RWPE2 (cell line): ENCODE data around the gene EMX1.
A peak's percentile ranks its signal among the peaks of the same experiment; 100 is the strongest.

Experiments used
- ATAC-seq: fragments of 200-7000 bp; cut with Tn5 transposase; 3 replicates; pipeline ENCODE4 v1.9.1; 2021; ENCODE audit warnings: low read depth
- DNase-seq: peaks from one replicate; pipeline ENCODE4 v3.0.0-alpha.2; 2020; ENCODE audit warnings: low spot score
- H3K27ac ChIP-seq: fragments of 450-650 bp; 2 replicates; pipeline ENCODE4 v1.5.1; 2017; ENCODE audit warnings: mild to moderate bottlenecking; ENCODE audit not compliant: poor library complexity, severe bottlenecking
- H3K27me3 ChIP-seq: fragments of 250-450 bp; sonication (Bioruptor Pico); 2 replicates; pipeline ENCODE4 v1.5.1; 2021; ENCODE audit warnings: mild to moderate bottlenecking, moderate library complexity; ENCODE audit not compliant: insufficient read depth, poor library complexity, severe bottlenecking
- H3K36me3 ChIP-seq: fragments of 250-450 bp; sonication (Bioruptor Pico); 2 replicates; pipeline ENCODE4 v1.5.1; 2020; ENCODE audit warnings: low read depth, mild to moderate bottlenecking, moderate library complexity
- H3K4me1 ChIP-seq: fragments of 250-450 bp; sonication (Bioruptor Pico); 2 replicates; pipeline ENCODE4 v1.5.1; 2021; ENCODE audit warnings: mild to moderate bottlenecking, moderate library complexity; ENCODE audit not compliant: insufficient read depth, poor library complexity, severe bottlenecking
- H3K4me3 ChIP-seq: fragments of 250-450 bp; sonication (Bioruptor Pico); 2 replicates; pipeline ENCODE4 v1.5.1; 2021; ENCODE audit warnings: mild to moderate bottlenecking, moderate library complexity; ENCODE audit not compliant: severe bottlenecking
- H3K9me3 ChIP-seq: fragments of 250-450 bp; sonication (Bioruptor Pico); 2 replicates; pipeline ENCODE4 v1.5.1; 2021; ENCODE audit warnings: mild to moderate bottlenecking, moderate library complexity; ENCODE audit not compliant: severe bottlenecking
- TF ChIP-seq, protein P1 (sequence below): fragments of 450-650 bp; IDR thresholded peaks from one replicate; pipeline ENCODE4 v1.5.1; 2017; ENCODE audit warnings: mild to moderate bottlenecking, moderate library complexity; ENCODE audit not compliant: poor library complexity, severe bottlenecking

The EMX1 gene

DNA sequence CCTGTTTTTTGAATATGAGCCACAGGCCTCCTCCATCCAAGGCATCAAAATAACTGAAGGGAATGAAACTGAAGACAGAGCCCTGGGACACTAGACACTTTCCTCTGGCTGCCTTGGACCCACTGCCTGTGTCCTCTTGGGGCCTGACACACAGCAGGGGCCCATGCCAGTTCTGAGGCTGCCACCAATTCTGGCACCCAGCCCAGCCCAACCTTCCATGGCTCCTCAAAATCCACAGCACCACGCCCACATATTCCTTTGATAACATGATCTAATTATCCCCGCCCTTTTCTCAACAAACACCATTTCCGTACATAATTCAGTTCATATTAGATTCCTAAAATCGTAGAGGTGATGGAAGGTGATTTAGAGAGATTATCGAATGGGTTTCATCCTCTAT is 64.2 kb downstream of the EMX1 start:
- ATAC-seq (no peak), DNase-seq (peak; percentile 29)
- no peaks in the 10 kb centered on the region for H3K4me1 ChIP-seq
- H3K9me3 ChIP-seq, result no peaks in the 10 kb centered on the region
- H3K27ac ChIP-seq, result no peak overlapping the region
- H3K36me3 ChIP-seq, result no peaks in the 10 kb centered on the region
- H3K4me3 ChIP-seq, result no peak overlapping the region
- no peaks in the 10 kb centered on the region for H3K27me3 ChIP-seq
- TF ChIP-seq, protein P1, sequence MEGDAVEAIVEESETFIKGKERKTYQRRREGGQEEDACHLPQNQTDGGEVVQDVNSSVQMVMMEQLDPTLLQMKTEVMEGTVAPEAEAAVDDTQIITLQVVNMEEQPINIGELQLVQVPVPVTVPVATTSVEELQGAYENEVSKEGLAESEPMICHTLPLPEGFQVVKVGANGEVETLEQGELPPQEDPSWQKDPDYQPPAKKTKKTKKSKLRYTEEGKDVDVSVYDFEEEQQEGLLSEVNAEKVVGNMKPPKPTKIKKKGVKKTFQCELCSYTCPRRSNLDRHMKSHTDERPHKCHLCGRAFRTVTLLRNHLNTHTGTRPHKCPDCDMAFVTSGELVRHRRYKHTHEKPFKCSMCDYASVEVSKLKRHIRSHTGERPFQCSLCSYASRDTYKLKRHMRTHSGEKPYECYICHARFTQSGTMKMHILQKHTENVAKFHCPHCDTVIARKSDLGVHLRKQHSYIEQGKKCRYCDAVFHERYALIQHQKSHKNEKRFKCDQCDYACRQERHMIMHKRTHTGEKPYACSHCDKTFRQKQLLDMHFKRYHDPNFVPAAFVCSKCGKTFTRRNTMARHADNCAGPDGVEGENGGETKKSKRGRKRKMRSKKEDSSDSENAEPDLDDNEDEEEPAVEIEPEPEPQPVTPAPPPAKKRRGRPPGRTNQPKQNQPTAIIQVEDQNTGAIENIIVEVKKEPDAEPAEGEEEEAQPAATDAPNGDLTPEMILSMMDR, result no peak

DNA sequence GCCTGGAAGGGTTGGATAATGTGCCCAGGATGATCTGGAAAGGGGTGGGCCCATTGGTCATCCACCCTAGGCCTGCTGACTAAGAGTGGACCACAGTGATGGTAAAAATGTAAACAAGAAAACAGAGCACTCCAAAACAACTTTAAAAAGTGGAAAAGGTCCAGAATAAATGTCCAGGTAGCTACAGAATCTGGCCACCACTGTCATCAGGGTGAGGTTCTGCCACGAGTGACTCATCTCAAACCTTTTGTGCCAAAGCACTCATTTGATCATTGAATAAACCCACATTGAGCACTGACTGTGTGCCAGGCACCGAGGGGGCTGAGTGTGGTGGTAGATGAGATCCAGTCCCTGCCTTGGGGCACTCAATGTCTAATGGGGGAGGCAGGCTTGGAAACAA is 64.9 kb downstream of the EMX1 start:
- DNase-seq (peak; percentile 19), ATAC-seq (no peak)
- Histone ChIP-seq H3K9me3 (no peaks in the 10 kb centered on the region), H3K27ac (no peak overlapping the region), H3K36me3 (no peaks in the 10 kb centered on the region), H3K4me3 (no peak overlapping the region), H3K27me3 (no peaks in the 10 kb centered on the region), H3K4me1 (no peaks in the 10 kb centered on the region)
- TF ChIP-seq, protein P1, result no peak

DNA sequence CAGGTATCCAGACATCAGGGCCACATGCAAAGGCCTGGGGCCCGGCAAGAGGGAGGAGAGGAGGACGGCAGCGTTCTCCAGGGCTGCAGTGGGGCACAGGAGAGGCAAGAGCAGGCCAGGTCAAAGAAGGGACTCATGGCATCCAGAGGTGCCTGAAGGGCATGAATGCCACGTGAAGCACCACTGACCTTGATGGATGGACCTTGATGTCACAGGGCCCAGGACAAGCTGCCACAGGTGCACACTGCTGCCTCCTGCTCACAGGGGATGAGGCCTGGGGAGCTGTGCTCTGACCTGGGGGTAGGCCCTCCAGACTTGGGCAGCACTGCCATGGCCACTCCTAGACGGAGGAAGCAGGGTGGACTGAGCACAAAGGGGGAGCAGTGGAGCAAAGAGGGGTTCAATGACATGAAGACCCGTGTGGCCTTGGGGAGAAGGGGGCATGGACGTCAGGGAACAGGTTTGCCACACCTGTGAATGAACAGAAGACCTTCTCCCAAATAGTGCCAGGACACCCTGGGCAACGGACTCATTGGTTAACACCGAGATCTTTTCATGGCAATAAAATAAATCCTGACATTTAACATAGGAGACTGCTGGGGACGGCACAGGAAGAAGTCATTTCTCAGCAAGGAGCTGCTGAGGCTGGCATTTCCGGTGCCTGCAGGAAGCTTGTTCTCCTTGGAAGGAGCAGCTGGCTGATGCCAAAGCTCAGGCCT is 65.6 kb downstream of the EMX1 start:
- Histone ChIP-seq H3K4me1 (no peaks in the 10 kb centered on the region), H3K4me3 (no peak overlapping the region), H3K36me3 (no peaks in the 10 kb centered on the region), H3K9me3 (no peaks in the 10 kb centered on the region), H3K27me3 (no peaks in the 10 kb centered on the region), H3K27ac (no peak overlapping the region)
- ATAC-seq, result no peak
- peak; percentile 12 for DNase-seq
- TF ChIP-seq, protein P1, result no peak

DNA sequence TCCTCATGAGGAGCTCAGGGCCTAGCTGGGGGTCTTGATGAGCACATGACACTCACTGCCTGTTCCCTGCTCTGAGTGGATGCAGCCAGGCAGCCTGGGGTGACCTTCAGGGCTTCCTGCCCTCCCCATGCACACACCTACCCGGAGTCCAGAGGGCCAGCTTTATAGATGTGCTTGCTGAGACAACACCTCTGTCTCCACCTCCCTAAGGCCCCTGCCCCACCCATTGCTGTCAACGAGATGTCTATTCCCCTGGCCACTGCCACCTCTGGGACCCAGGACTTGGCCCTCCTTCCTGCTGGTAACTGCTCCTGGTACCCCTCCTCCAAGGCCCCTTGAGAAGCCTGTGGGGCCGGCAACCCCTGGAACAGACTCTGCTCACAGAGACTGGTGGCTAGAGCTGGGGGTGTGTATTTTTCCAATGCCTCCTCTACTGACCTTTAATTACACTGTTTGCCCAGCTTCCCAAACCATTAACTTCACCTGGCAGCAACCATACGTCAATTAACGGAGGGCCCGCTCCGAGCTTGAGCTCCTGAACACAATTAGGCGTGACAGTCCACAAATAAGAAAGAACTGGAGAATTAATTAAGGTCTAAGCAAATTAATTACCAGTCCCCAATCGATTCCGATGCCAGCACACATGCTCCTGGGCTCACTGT is 66.3 kb downstream of the EMX1 start:
- Histone ChIP-seq H3K4me3 (no peak overlapping the region), H3K27me3 (no peaks in the 10 kb centered on the region), H3K4me1 (no peaks in the 10 kb centered on the region), H3K36me3 (no peaks in the 10 kb centered on the region), H3K9me3 (no peaks in the 10 kb centered on the region), H3K27ac (no peak overlapping the region)
- TF ChIP-seq, protein P1, result no peak
- DNase-seq (peak; percentile 29), ATAC-seq (no peak)

DNA sequence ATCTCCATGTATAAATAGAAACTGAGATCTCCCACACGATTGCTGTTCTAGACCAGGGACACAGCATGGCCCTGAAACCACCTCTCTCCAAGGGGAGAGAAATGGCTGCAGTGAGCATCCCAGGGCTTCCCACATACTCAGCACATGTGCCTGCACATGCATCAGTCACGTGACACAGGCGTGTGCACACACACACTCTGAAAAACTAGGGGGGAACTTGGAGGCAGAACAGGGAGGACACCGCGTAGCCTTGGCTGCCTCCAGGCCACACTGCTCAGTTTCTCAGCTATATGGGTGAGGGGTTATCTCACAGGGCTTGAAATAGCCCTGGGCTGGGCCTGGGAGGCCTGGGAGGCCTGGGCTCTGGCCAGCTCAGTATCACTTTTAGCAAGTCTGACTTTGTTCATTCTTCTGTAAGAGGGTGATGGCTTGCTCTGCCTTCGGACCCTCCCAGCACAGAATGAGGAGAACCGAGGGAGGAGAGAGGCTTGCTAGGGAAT is 66.9 kb downstream of the EMX1 start:
- TF ChIP-seq, protein P1, result no peak
- H3K9me3 ChIP-seq, result no peaks in the 10 kb centered on the region
- H3K4me3 ChIP-seq, result no peak overlapping the region
- no peak for ATAC-seq
- no peaks in the 10 kb centered on the region for H3K27me3 ChIP-seq
- H3K27ac ChIP-seq, result no peak overlapping the region
- peak; percentile 8 for DNase-seq
- no peaks in the 10 kb centered on the region for H3K36me3 ChIP-seq
- no peaks in the 10 kb centered on the region for H3K4me1 ChIP-seq
